OCI-LY7 (cell line): Measurements from ENCODE around the gene SLC41A1. TPM values are rescaled to one million over a fixed set of nuclear protein-coding genes. Genes with fewer than 3 reads are reported as not detected.

Experiments used
- BruUV-seq: library from RNA; stranded (reverse); fragments of 400-500 nt; replicated peaks from 2 replicates; lab custom pipeline; 2021; lab: Mats Ljungman, UMichigan
- CTCF ChIA-PET: fragments of 300-600 bp; sonication (Branson Sonifier 250); formaldehyde crosslinking; loops from one replicate; lab custom pipeline; 2022; ENCODE audit warnings: antibody characterized with exemption; ENCODE audit not compliant: unreplicated experiment; lab: Charles Lee
- POLR2A ChIA-PET: fragments of 300-600 bp; sonication (Branson Sonifier 250); formaldehyde crosslinking; loops from one replicate; lab custom pipeline; 2022; ENCODE audit warnings: antibody characterized with exemption; lab: Charles Lee
- DNase-seq: peaks from one replicate; pipeline ENCODE4 v3.0.0-alpha.2; 2015; ENCODE audit warnings: low spot score
- H2AFZ ChIP-seq: fragments of 200-600 bp; sonication (generic), shearing (Covaris generic); 2 replicates; pipeline ENCODE4 v1.6.1; 2014; ENCODE audit warnings: mild to moderate bottlenecking, antibody characterized with exemption, low read length, moderate library complexity
- H3K27ac ChIP-seq: fragments of 200-600 bp; sonication (generic); 2 replicates; pipeline ENCODE4 v1.5.1; 2014; ENCODE audit warnings: mixed run types, low read depth, mild to moderate bottlenecking, moderate library complexity, low read length, inconsistent platforms; ENCODE audit not compliant: poor library complexity, severe bottlenecking
- H3K36me3 ChIP-seq: fragments of 200-600 bp; sonication (generic); 2 replicates; pipeline ENCODE4 v1.6.1; 2014; ENCODE audit warnings: mild to moderate bottlenecking, antibody characterized with exemption, low read length, moderate library complexity, mixed read lengths; ENCODE audit not compliant: insufficient read depth
- H3K4me1 ChIP-seq: fragments of 200-600 bp; sonication (generic); 2 replicates; pipeline ENCODE4 v1.5.1; 2014; ENCODE audit warnings: mild to moderate bottlenecking, low read length; ENCODE audit not compliant: insufficient read depth, poor library complexity, severe bottlenecking
- H3K4me2 ChIP-seq: fragments of 200-600 bp; sonication (generic); 2 replicates; pipeline ENCODE4 v1.6.1; 2014; ENCODE audit warnings: mild to moderate bottlenecking, low read length
- H3K4me3 ChIP-seq: fragments of 200-600 bp; sonication (generic); 2 replicates; pipeline ENCODE4 v1.5.1; 2014; ENCODE audit warnings: mild to moderate bottlenecking, low read depth, low read length; ENCODE audit not compliant: poor library complexity, severe bottlenecking
- H3K79me2 ChIP-seq: fragments of 200-600 bp; sonication (generic); 2 replicates; pipeline ENCODE4 v1.6.1; 2016; ENCODE audit warnings: low read depth, mild to moderate bottlenecking, low read length, moderate library complexity, mixed read lengths; ENCODE audit not compliant: insufficient read depth
- H3K9me2 ChIP-seq: fragments of 200-600 bp; sonication (generic); 2 replicates; pipeline ENCODE4 v1.6.1; 2016; ENCODE audit warnings: mild to moderate bottlenecking, low read length, mixed read lengths; ENCODE audit not compliant: insufficient read depth
- H3K9me3 ChIP-seq: fragments of 200-600 bp; sonication (generic); 2 replicates; pipeline ENCODE4 v1.6.1; 2014; ENCODE audit warnings: mild to moderate bottlenecking, mixed run types, low read length, mixed read lengths
- H4K20me1 ChIP-seq: fragments of 200-600 bp; sonication (generic); 2 replicates; pipeline ENCODE4 v1.6.1; 2014; ENCODE audit warnings: mild to moderate bottlenecking, antibody characterized with exemption, low read length, moderate library complexity, mixed read lengths; ENCODE audit not compliant: insufficient read depth
- CTCF ChIP-seq: fragments of 200-600 bp; sonication (generic); conservative IDR thresholded peaks from 2 replicates; pipeline ENCODE4 v1.5.1; 2014; ENCODE audit warnings: mild to moderate bottlenecking, antibody characterized with exemption, low read length, moderate library complexity, mixed read lengths
- EZH2phosphoT487 ChIP-seq: fragments of 200-600 bp; sonication (generic); IDR thresholded peaks from 2 replicates; pipeline ENCODE4 v1.6.1; 2018; ENCODE audit warnings: low read depth, borderline replicate concordance, mild to moderate bottlenecking, mixed run types, antibody characterized with exemption, low read length, moderate library complexity, mixed read lengths
- intact Hi-C: fragments of 100-400 bp; cut with micrococcal nuclease; formaldehyde crosslinking; loops from one replicate; pipeline ENCODE4 v1.10.0; 2022; ENCODE audit not compliant: unreplicated experiment
- total RNA-seq, 2 experiments: library from RNA; depleted of rRNA in 1 of 2; stranded (reverse); fragments of >200 nt in 1 of 2; shearing (Covaris generic) in 1 of 2; gene quantifications; 2 replicates each; pipeline ENCODE4 v1.2.3, GENCODE V29; 2014 to 2022

Gene SLC41A1
- total RNA-seq, 2 experiments from 2014 or later, result 3.2 to 8.2 TPM

- no peak for TF ChIP-seq CTCF
- TF ChIP-seq EZH2phosphoT487, result no peak
- intact Hi-C loops, result no loop called here
- Histone ChIP-seq H2AFZ (no peak overlapping the region), H3K9me3 (no peaks in the 10 kb centered on the region), H3K4me2 (no peak overlapping the region), H3K9me2 (no peaks in the 10 kb centered on the region), H3K4me3 (no peak overlapping the region), H3K4me1 (no peaks in the 10 kb centered on the region), H3K27ac (no peak overlapping the region), H3K79me2 (no peaks in the 10 kb centered on the region), H3K36me3 (no peaks in the 10 kb centered on the region), H4K20me1 (no peaks in the 10 kb centered on the region)
- ChIA-PET POLR2A (interaction anchor here (0.7 kb wide), 1 partner anchor 887 kb away, joined by 3 read pairs; no protein-coding TSS in a partner anchor), CTCF (no interaction called here)
- no peak for DNase-seq
- BruUV-seq, result no TSS peak
These were observed 25.6 kb downstream of the SLC41A1 start for GRCh38 chr1:205787287-205787916.

- TF ChIP-seq CTCF, result no peak
- TF ChIP-seq EZH2phosphoT487, result no peak
- ChIA-PET POLR2A (no interaction called here), CTCF (no interaction called here)
- Histone ChIP-seq H3K4me3 (no peak overlapping the region), H2AFZ (no peak overlapping the region), H3K9me3 (no peaks in the 10 kb centered on the region), H3K79me2 (no peaks in the 10 kb centered on the region), H4K20me1 (no peaks in the 10 kb centered on the region), H3K36me3 (no peaks in the 10 kb centered on the region), H3K9me2 (no peaks in the 10 kb centered on the region), H3K27ac (no peak overlapping the region), H3K4me1 (no peaks in the 10 kb centered on the region), H3K4me2 (no peak overlapping the region)
- no peak for DNase-seq
- no TSS peak for BruUV-seq
- intact Hi-C loops, result no loop called here
These were observed 26.4 kb downstream of the SLC41A1 start for GRCh38 chr1:205786601-205787000.

GRCh38 chr1:205785446-205785845 lies 27.6 kb downstream of the SLC41A1 start:
- no peaks in the 10 kb centered on the region for H3K4me1 ChIP-seq
- no peaks in the 10 kb centered on the region for H3K79me2 ChIP-seq
- POLR2A ChIA-PET, result no interaction called here
- no TSS peak for BruUV-seq
- H3K27ac ChIP-seq, result no peak overlapping the region
- no peaks in the 10 kb centered on the region for H4K20me1 ChIP-seq
- CTCF ChIA-PET, result interaction anchor here (0.6 kb wide), 1 partner anchor 295 kb away, joined by 3 read pairs; no protein-coding TSS in a partner anchor
- no peaks in the 10 kb centered on the region for H3K9me3 ChIP-seq
- no peak for DNase-seq
- H3K36me3 ChIP-seq, result no peaks in the 10 kb centered on the region
- no peak overlapping the region for H3K4me2 ChIP-seq
- no peak for TF ChIP-seq EZH2phosphoT487
- TF ChIP-seq CTCF, result no peak
- intact Hi-C loops, result no loop called here
- H2AFZ ChIP-seq, result no peak overlapping the region
- no peaks in the 10 kb centered on the region for H3K9me2 ChIP-seq
- H3K4me3 ChIP-seq, result no peak overlapping the region
